Loucy (cell line): Measurements from ENCODE around the gene ZCCHC3.

ENCODE experiments used
- H2AFZ ChIP-seq: fragments of 200-600 bp; sonication (generic); 2 replicates; pipeline ENCODE4 v1.6.0; 2016; ENCODE audit warnings: antibody characterized with exemption, mild to moderate bottlenecking, low read length, moderate library complexity
- H3F3A ChIP-seq: fragments of 200-600 bp; 2 replicates; pipeline ENCODE4 v1.6.0; 2016; ENCODE audit warnings: antibody characterized with exemption, low read depth, mild to moderate bottlenecking
- H3K27me3 ChIP-seq: fragments of 200-600 bp; sonication (generic); 2 replicates; pipeline ENCODE4 v1.6.1; 2014; ENCODE audit warnings: low read length, mild to moderate bottlenecking; ENCODE audit not compliant: insufficient read depth, poor library complexity, severe bottlenecking
- H3K36me3 ChIP-seq: fragments of 200-600 bp; sonication (generic); 2 replicates; pipeline ENCODE4 v1.6.1; 2016; ENCODE audit warnings: low read length; ENCODE audit not compliant: insufficient read depth
- H3K4me1 ChIP-seq: fragments of 200-600 bp; sonication (generic); 2 replicates; pipeline ENCODE4 v1.5.1; 2014; ENCODE audit warnings: low read length, mild to moderate bottlenecking; ENCODE audit not compliant: insufficient read depth, poor library complexity, severe bottlenecking
- H3K4me2 ChIP-seq: fragments of 200-600 bp; sonication (generic); 2 replicates; pipeline ENCODE4 v1.6.0; 2014; ENCODE audit warnings: antibody characterized with exemption, low read length, low read depth, mild to moderate bottlenecking; ENCODE audit not compliant: poor library complexity, severe bottlenecking
- H3K4me3 ChIP-seq: fragments of 200-600 bp; sonication (generic); 2 replicates; pipeline ENCODE4 v1.5.1; 2014; ENCODE audit warnings: low read length, mild to moderate bottlenecking, mixed read lengths; ENCODE audit not compliant: poor library complexity, severe bottlenecking
- H3K79me2 ChIP-seq: fragments of 200-600 bp; sonication (generic); 2 replicates; pipeline ENCODE4 v1.6.1; 2014; ENCODE audit warnings: low read length; ENCODE audit not compliant: insufficient read depth
- H3K9ac ChIP-seq: fragments of 200-600 bp; sonication (generic); 2 replicates; pipeline ENCODE4 v1.6.0; 2014; ENCODE audit warnings: mild to moderate bottlenecking, low read depth, low read length, moderate library complexity; ENCODE audit not compliant: poor library complexity, severe bottlenecking
- H3K9me2 ChIP-seq: fragments of 200-600 bp; sonication (generic); replicated peaks from 2 replicates; pipeline ENCODE4 v1.6.1; 2016; ENCODE audit warnings: low read depth, low read length, mixed read lengths
- H3K9me3 ChIP-seq: fragments of 200-600 bp; sonication (generic); 2 replicates; pipeline ENCODE4 v1.6.1; 2014; ENCODE audit warnings: mild to moderate bottlenecking, antibody characterized with exemption, low read length, low read depth; ENCODE audit not compliant: insufficient read depth
- H4K20me1 ChIP-seq: fragments of 200-600 bp; sonication (generic); 2 replicates; pipeline ENCODE4 v1.6.0; 2014; ENCODE audit warnings: antibody characterized with exemption, low read length, mild to moderate bottlenecking; ENCODE audit not compliant: insufficient read depth, poor library complexity, severe bottlenecking
- EZH2phosphoT487 ChIP-seq: fragments of 200-600 bp; IDR thresholded peaks from 2 replicates; pipeline ENCODE4 v1.6.1; 2018; ENCODE audit warnings: antibody characterized with exemption, mild to moderate bottlenecking, moderate library complexity, borderline replicate concordance
- TF ChIP-seq, protein P1 (sequence below): fragments of 200-600 bp; sonication (generic); conservative IDR thresholded peaks from 2 replicates; pipeline ENCODE4 v1.5.1; 2014; ENCODE audit warnings: mild to moderate bottlenecking, antibody characterized with exemption, low read length

Gene ZCCHC3

DNA sequence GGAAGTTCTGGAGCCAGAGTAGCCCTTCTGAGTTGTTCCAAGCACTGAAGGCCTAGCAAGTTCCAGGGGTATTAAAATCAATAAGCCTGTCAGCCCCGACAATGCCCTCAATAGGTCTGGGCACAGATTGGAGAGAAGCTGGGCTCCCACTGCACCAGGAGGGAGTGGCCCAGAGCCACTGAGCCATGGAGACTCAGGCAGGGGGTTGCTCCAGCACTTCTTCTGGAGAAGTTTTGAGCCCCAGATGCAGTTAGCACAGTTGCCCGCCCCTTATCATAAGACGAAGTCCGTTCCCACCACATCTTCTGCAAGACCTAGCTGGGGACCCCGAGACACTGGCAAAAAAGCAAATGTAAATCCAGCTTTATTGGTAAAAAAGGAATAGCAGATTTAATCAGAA, 26.9 kb upstream of the ZCCHC3 start:
- H3K4me3 ChIP-seq: no peak overlapping the region
- no peaks in the 10 kb centered on the region for H3K36me3 ChIP-seq
- H3K27me3 ChIP-seq: no peaks in the 10 kb centered on the region
- TF ChIP-seq, protein P1, sequence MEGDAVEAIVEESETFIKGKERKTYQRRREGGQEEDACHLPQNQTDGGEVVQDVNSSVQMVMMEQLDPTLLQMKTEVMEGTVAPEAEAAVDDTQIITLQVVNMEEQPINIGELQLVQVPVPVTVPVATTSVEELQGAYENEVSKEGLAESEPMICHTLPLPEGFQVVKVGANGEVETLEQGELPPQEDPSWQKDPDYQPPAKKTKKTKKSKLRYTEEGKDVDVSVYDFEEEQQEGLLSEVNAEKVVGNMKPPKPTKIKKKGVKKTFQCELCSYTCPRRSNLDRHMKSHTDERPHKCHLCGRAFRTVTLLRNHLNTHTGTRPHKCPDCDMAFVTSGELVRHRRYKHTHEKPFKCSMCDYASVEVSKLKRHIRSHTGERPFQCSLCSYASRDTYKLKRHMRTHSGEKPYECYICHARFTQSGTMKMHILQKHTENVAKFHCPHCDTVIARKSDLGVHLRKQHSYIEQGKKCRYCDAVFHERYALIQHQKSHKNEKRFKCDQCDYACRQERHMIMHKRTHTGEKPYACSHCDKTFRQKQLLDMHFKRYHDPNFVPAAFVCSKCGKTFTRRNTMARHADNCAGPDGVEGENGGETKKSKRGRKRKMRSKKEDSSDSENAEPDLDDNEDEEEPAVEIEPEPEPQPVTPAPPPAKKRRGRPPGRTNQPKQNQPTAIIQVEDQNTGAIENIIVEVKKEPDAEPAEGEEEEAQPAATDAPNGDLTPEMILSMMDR: no peak
- no peak for TF ChIP-seq EZH2phosphoT487
- H3K4me1 ChIP-seq: peaks cover 8% of the 10 kb centered on the region
- no peak overlapping the region for H2AFZ ChIP-seq
- no peak overlapping the region for H3K9ac ChIP-seq
- H3K9me2 ChIP-seq: no peaks in the 10 kb centered on the region
- H3F3A ChIP-seq: no peaks in the 10 kb centered on the region
- no peaks in the 10 kb centered on the region for H3K79me2 ChIP-seq
- no peaks in the 10 kb centered on the region for H4K20me1 ChIP-seq
- no peaks in the 10 kb centered on the region for H3K9me3 ChIP-seq
- no peak overlapping the region for H3K4me2 ChIP-seq

DNA sequence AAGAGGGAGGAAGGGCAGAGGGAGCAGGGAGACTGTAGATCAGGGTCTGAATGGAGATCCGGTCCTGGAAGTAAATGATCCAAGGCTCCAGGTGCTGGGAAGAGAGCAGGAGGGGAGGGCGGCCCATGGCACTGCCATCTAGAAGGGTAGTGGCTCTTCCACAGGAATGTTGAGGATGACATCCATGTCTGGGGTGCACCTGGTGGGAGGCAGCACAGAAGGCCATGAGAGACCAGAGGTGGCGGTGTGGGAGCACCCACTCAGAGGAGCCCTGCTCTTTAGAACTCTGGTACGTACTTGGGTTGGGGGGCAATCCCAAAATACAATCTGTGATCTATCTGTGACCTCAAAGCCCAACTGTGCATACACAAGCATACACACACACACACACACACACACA, 26.3 kb upstream of the ZCCHC3 start:
- no peaks in the 10 kb centered on the region for H3K79me2 ChIP-seq
- no peak overlapping the region for H2AFZ ChIP-seq
- TF ChIP-seq EZH2phosphoT487: no peak
- H3K4me3 ChIP-seq: no peak overlapping the region
- H3K9me3 ChIP-seq: no peaks in the 10 kb centered on the region
- H3K9me2 ChIP-seq: no peaks in the 10 kb centered on the region
- no peaks in the 10 kb centered on the region for H4K20me1 ChIP-seq
- H3K36me3 ChIP-seq: no peaks in the 10 kb centered on the region; the same call in 1 of the 2 replicates
- H3K4me1 ChIP-seq: peaks cover 8% of the 10 kb centered on the region
- H3K4me2 ChIP-seq: no peak overlapping the region
- H3K27me3 ChIP-seq: no peaks in the 10 kb centered on the region
- no peaks in the 10 kb centered on the region for H3F3A ChIP-seq
- H3K9ac ChIP-seq: no peak overlapping the region

DNA sequence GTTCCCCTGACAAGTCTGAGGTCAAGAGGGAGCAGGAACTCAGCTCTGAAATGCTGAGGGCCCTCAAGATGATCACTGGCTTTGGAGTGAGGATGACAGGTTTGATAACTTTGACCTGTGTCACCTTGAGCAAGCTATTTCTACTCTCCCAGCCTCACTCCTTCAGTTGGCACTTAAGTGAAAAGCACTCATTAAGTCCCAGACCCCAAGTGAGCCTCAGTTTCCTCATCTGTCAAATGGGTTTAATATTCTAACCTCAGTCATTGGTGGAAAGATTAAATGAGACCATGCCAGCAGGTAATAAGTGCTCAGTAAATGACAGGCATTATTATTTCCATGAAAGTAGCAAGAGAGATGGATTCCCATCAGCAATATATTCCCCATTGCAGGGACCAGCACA, 25.8 kb upstream of the ZCCHC3 start:
- H3K36me3 ChIP-seq: peaks cover 3% of the 10 kb centered on the region; the same call in 1 of the 2 replicates
- no peak overlapping the region for H3K9ac ChIP-seq
- no peaks in the 10 kb centered on the region for H4K20me1 ChIP-seq
- no peaks in the 10 kb centered on the region for H3K9me3 ChIP-seq
- no peaks in the 10 kb centered on the region for H3K9me2 ChIP-seq
- no peak overlapping the region for H3K4me2 ChIP-seq
- no peaks in the 10 kb centered on the region for H3K27me3 ChIP-seq
- H3F3A ChIP-seq: no peaks in the 10 kb centered on the region
- no peak overlapping the region for H2AFZ ChIP-seq
- peaks cover 6% of the 10 kb centered on the region for H3K4me1 ChIP-seq
- TF ChIP-seq, protein P1: no peak
- TF ChIP-seq EZH2phosphoT487: no peak
- H3K4me3 ChIP-seq: no peak overlapping the region
- no peaks in the 10 kb centered on the region for H3K79me2 ChIP-seq

DNA sequence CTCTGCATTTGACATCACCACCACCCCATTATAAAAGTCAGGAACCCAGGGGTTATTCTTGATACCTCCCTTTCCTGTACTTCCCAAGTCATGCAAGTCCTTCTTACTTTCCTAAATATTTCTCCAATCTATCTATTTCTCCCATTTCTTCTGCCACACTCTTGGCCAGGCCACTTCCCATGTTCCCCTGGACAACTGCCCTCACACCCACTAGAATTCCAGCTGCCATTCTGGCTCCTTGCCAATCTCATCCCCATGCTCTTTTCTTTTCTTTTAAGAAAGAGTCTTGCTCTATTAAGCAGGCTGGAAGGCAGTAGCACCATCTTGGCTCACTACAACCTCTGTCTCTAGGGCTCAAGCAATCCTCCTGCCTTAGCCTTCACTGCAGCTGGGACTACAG, 24.7 kb upstream of the ZCCHC3 start:
- H3K36me3 ChIP-seq: peaks cover 14% of the 10 kb centered on the region; the same call in 1 of the 2 replicates
- H3K79me2 ChIP-seq: no peaks in the 10 kb centered on the region
- no peaks in the 10 kb centered on the region for H3K9me2 ChIP-seq
- no peaks in the 10 kb centered on the region for H3K27me3 ChIP-seq
- H3K4me3 ChIP-seq: no peak overlapping the region
- TF ChIP-seq, protein P1: no peak
- no peak for TF ChIP-seq EZH2phosphoT487
- no peaks in the 10 kb centered on the region for H3F3A ChIP-seq
- H3K9me3 ChIP-seq: no peaks in the 10 kb centered on the region
- no peaks in the 10 kb centered on the region for H3K4me1 ChIP-seq
- no peak overlapping the region for H3K9ac ChIP-seq
- H4K20me1 ChIP-seq: no peaks in the 10 kb centered on the region
- no peak overlapping the region for H3K4me2 ChIP-seq
- no peak overlapping the region for H2AFZ ChIP-seq
